ACHN (cell line): ENCODE measurements around the gene TMEM179.

Experiments used
- DNase-seq: peaks from one replicate; pipeline ENCODE4 v3.0.0-alpha.2; 2015
- in situ Hi-C: cut with HindIII; loops from 2 replicates; pipeline ENCODE4 v1.10.0; 2017; ENCODE audit warnings: low sequenced_read_pairs, low pct_ligation_motif_present, low pct_unique_long_range_greater_than_20kb

The TMEM179 gene

DNA sequence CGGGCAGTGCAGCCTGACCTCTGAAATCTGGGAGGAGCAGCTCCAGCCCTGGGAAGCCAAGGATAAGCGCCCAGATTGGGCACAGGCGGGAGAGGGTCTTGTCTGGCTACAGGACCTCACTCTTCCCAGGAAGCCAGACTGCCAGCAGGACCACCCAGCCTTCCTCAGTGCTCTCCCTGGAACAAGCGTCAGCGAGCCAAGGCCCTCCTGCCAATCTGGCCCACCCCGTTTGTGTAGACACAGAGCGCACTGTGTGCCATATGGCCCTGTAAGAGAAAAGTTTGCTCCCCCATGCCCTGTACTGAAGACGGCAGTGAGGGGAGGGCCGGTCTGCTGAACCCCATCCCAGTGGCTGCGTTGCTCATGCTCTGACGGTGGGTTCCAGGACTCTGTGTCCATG lies 26.3 kb downstream of the TMEM179 start:
- in situ Hi-C loops = no loop called here

GRCh38 chr14:104577847-104578301 lies 26.7 kb downstream of the TMEM179 start:
- no peak for DNase-seq
- in situ Hi-C loops = no loop called here

More for the DNA sequence above, 26.3 kb downstream of the TMEM179 start:
- DNase-seq = no peak

- no peak for DNase-seq
- in situ Hi-C loops = no loop called here
Measured at GRCh38 chr14:104577426-104577825, 27.1 kb downstream of the TMEM179 start.

DNA sequence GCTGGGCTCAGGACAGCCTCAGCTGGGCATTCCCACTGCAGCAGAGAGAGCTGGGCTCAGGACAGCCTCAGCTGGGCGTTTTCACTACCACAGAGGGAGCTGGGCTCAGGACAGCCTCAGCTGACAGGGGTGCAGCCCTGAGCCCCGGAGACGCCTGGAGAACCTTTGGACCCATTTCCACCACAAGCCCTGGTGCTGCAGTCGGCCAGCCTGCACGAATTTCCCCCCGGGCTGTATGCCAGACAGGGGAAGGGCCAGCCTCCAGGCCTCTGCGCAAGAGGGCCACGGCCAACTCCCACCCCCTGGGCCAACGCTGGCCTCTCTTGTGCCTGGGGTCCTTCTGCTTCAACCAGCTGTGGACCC lies 27.6 kb downstream of the TMEM179 start:
- no peak for DNase-seq
- in situ Hi-C loops = no loop called here

DNA sequence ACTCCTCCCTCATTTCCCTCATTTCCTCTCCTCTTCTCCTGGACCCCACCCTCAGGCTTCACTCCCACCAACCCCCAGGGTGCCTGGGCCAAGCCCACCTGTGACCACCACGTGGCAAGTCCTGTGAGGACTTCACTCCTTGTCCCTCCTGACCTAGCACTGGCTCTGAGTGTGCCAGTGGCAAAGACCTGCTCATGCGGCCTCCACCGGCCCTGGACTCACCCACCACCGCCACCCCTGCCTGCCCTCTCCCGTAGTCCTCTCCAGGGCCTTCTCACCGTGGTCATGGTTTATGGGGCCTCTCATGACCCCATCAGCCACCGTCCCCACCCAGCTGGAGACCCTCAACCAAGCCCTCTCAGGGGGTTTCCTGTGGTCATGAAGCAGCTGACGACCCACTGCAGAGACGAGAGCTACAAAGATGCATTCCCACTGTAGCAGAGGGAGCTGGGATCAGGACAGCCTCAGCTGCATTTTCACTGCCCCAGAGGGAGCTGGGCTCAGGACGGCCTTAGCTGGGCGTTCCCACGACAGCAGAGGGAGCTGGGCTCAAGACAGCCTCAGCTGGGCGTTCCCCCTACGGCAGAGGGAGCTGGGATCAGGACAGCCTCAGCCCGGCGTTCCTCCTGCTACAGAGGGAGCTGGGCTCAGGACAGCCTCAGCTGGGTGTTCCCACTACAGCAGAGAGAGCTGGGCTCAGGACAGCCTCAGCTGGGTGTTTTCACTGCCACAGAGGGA lies 28.2 kb downstream of the TMEM179 start:
- no peak for DNase-seq
- in situ Hi-C loops = no loop called here

DNA sequence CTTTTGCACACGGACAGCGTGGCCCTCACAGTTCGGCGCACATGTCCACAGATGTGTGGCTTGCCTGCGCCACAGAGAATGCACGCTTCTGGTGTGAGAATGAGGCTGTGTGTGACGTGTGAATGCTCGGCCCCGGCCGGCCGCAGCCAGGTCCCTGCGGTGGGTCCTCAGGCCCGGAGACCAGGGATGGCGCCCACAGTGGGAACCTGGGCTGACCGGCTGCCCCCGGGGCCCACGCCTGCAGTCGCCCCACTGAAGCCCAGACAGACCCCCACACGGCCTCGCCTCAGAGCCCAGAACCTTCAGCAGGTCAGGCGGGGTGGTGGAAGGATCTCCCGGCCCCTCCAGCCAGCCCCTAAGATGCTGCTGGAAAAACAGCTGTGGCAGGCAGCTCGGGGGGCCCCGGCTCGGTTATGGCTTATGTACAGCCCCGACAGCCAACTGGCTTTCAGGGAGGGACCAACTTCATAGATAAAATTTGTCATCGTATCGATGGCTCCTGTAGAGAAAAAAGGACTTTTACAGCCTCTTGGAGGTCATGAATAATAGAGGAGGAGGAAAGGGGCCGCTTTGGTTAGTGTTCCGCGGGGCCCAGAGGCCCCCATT lies 29.5 kb downstream of the TMEM179 start:
- in situ Hi-C loops = no loop called here
- DNase-seq = no peak

DNA sequence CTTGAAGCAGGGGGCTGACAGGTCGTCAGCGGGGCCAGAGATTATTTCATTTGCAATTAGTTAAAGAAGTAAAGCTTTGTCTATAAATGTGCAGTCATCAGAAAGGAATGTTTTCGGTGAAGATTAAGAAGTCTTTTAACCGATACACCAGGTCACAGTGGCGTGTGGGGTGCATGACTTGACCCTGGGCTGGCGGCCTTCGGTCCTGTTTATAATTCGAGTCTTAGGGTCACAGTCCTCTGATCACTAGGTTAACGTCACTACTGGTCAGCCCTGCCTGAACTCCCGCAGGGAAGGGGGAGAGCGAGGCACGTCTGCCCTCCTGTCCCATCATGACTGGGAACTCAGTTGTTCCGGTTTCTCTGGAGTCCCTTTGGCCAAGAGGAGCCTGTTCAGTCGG lies 30.0 kb downstream of the TMEM179 start:
- DNase-seq = no peak
- in situ Hi-C loops = no loop called here

DNA sequence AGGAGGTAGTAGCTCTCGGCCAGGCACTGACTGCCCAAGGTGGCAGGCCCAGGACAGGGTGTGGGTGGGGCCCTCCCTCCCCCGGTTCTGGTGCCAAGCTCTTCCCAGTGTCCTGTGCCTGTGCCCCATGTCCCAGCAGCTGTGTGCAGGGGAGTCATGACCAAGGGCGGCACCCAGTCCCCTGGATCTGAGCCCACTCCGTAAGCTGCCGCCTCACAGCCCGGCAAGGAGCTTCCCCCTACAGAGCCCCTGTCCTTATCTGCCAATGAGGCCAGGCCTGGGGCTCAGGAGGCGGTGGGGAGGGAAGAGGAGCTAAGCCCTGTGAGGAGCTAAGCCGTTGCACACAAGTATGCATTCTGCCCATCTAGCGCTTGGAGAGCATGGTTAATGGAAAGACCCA lies 30.6 kb downstream of the TMEM179 start:
- no peak for DNase-seq
- in situ Hi-C loops = no loop called here

DNA sequence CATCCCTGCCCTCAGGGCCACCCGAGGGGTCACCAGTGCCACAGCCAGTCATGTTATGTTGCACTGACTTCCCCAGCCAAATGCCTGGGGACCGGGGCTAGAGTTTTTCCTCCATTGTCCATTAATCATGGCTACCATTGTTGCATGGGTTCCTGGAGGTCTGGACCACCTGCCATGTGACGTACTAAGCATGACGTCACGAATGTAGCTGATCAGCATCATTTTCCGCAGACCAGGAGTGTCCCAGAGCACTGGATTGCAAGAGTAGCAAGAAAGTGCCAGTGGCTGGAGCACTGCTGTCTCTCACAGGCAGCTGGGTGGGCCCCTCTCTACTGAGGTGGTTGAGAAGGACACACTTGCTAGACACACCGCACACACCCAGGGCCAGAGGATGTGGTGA lies 31.9 kb downstream of the TMEM179 start:
- in situ Hi-C loops = no loop called here

GRCh38 chr14:104572024-104572626 lies 32.4 kb downstream of the TMEM179 start:
- no peak for DNase-seq
- in situ Hi-C loops = no loop called here

More for the DNA sequence above, 31.9 kb downstream of the TMEM179 start:
- DNase-seq = no peak

- no peak for DNase-seq
- in situ Hi-C loops = no loop called here
Measured at GRCh38 chr14:104571246-104571645, 33.3 kb downstream of the TMEM179 start.

GRCh38 chr14:104569435-104569834 lies 35.1 kb downstream of the TMEM179 start:
- no peak for DNase-seq
- in situ Hi-C loops = no loop called here

DNA sequence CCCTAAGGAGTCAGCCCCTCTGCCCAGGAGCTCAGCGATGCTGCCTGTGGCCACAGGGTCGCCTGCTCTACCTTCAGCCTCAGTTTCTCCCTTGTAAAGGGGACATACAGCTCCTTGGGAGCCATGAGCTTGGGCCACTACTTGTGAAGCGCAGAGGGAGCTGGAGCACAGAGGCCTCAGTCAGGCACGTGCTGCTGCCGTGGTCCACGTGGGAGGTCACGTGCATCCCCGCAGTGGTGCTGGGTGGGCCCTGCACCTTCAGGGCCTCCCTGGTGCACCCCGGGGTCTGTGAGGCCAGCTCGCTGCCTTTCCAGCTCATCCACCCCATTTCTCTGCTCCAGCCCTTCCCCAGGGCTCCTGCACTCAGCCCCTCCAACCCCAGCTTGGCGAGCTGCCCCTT lies 36.0 kb downstream of the TMEM179 start:
- DNase-seq = no peak
- in situ Hi-C loops = no loop called here

DNA sequence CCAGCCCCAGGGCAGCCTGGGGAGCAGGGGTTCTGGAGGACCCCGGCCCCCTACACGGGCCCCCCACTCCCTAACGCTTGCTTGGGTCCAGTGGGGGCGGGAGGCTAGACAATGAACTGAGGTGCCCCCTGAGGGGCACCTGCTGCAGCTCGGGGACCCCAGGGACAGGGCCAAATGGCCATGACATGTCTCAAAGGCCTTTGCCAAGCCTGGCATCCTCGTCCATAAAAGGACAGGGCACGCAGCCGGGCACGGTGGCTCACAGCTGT lies 36.7 kb downstream of the TMEM179 start:
- in situ Hi-C loops = no loop called here
- no peak for DNase-seq

DNA sequence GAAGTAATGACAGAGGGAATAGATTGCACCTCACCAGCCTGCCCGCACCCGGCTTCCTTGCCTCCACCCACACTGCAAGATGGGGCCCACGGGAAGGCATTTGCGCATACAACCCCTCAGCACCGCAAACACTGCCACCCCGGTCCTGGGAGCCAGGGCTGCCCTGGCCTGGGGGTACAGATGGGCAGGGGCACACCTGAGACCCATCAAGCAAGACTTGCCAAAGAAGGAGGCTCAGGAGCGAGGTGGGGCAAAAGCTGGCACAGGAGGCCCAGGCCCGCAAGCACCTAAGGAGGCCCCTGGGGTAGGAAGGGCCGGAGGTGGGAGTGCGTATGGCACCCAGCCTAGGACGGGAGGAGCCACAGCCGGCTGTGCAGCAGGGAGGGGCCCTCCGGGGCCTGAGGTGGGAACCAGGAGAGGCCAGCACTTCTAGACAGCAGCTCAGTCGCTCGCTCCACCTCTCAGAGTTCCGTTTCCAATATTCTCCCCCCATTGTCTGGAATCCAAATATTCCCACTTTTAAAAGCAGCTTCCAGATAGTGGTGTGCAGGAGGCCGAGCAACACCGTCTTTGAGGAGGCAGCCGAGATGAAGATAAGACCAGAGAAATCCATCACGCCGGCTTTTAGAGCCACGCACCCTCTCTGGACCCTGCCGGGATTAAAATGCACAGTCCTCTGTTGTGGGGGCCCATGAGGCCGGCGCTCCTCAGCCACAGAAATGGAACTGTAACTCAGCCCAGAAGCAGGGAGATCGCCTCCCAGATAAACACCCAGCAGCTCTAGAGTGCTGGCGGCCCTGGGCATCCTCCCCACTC lies 37.2 kb downstream of the TMEM179 start:
- no peak for DNase-seq
- in situ Hi-C loops = no loop called here

- no peak for DNase-seq
- in situ Hi-C loops = no loop called here
Measured at GRCh38 chr14:104564744-104565679, 39.6 kb downstream of the TMEM179 start.

DNA sequence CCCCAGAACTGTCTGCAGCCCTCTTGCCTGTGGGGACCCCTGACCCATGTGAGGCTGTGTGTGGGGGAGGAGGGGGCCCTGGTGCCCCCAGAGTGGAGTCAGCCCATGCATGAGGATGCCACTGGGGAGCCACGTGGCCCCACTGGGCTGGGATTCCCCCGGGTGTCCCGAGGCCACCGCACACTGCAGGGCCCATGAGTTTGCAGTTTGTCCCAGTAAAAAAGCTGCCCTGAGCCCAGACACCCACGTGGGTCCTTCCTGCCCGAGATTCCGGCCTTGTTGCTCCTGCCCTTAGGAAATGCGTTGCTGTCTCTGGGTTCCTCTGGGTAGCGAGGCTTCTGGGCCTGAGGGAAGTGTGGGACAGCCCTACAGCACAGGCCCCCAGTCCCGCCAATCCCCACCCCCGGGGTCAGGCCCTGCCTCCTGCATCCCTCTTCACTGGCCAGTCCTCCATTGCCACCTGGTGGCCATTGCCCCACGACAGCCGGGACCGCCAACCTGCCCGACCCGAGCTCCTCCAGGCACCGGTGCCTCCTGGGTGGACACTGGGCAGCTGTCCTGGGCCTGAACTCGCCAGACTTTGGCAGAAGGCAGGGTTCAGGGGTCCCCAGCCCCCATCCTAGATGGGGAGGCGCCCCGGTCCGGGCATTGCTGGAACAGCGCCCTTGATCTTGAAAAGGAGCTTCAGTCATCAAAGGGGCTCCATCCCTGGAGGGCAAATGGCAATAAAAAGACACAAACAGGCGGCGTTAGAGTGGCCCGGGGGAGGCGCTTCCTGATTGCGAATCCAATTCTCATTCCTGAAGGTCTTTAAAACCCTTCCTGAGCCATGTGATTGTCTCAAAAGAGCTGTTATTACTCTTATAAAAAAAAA lies 40.6 kb downstream of the TMEM179 start:
- in situ Hi-C loops = no loop called here
- peak; percentile 58 for DNase-seq
